Measurements from ENCODE around the gene LGMN.
"Not testable (repeated sequence)": the region's sequence is repeated elsewhere in the genome, so short reads cannot be mapped to it uniquely, and the experiment has no call there.

The LGMN gene

DNA sequence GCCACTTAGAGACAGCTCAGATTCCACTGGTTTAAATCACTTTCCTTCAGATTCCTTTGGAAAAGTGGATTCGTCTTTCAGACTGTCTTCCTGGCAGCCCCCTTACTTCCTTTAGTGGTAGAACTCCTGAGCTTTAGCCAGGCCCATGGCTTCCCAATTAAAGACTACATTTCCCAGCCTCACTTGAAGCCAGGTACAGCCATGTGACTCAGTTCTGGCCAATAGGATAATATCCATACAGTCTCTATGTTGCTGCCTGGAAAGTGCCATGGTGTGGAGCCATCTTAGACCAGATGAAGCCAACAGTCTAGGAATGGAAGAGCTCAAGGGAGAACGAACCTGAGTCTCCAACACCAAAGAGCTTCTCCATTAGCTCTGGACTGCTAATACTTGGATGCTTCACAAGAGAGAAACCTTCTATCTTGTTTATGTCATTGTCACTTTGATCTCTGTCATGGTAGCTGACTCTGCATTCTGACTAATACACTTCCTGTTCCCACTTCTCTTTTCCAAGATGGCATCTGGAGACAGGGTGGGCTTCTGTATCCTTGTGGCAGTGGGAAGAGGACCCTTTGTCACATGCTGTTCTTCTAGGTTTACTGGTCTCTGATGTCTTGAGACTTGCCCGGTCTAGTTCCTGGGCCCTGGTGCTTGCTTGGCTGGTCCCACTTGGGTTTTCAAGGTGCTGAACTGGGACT is 30.6 kb upstream of the LGMN start:
- H3K27me3 ChIP-seq (replicated peaks in 2 of 5; ENCODE audit: control insufficient read depth in 4 of 5, insufficient read depth in 5 of 5, low read length in 4 of 5); DNase-seq; H3K27ac ChIP-seq (ENCODE audit: insufficient read depth in 1 of 2, low read depth in 1 of 2, low read length in 2 of 2, poor library complexity in 1 of 2, severe bottlenecking in 2 of 2); H3K36me3 ChIP-seq (ENCODE audit: control insufficient read depth in 4 of 4, insufficient read depth in 4 of 4, low read length in 3 of 4); H3K9me3 ChIP-seq (ENCODE audit: control extremely low read depth in 1 of 5, control insufficient read depth in 4 of 5, insufficient read depth in 2 of 5, low read depth in 1 of 5, low read length in 4 of 5); H3K4me1 ChIP-seq (ENCODE audit: control extremely low read depth in 1 of 4, control insufficient read depth in 4 of 4, insufficient read depth in 4 of 4, low read length in 3 of 4); H3K4me3 ChIP-seq (ENCODE audit: control insufficient read depth in 1 of 7, extremely low read depth in 1 of 7, insufficient read depth in 4 of 7, low read depth in 2 of 7, low read length in 6 of 7); POLR2A ChIA-PET: not testable (repeated sequence)
- CTCF ChIA-PET = interaction anchor here (0.6 to 17.1 kb wide), 2 partner anchors 31 to 64 kb away, joined by 3 to 317 read pairs; partner anchors contain the start of gene LGMN
- WGBS (ENCODE audit: insufficient coverage) = no CpG with 5 or more reads among the region's 3 CpGs

DNA sequence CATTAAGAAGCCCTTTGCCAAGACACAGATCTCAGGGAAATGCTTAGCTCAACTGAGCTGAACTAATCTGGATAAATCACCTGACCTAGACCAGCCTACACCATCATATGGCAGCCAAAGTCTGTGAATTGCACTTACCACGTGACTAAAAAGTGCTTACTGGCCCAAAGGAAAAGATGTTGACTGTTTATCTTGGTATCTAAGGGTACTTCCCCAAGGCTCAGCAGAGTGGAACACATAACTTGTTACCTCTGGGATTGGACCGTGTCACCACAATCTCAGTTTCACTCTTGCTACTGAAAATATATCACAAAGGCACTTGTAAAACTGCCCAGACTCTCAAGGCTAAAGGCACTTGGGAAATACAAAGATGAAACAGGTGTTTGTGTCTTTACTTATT is 26.9 kb upstream of the LGMN start:
- H3K27me3 ChIP-seq (replicated peaks in 2 of 5; ENCODE audit: control insufficient read depth in 4 of 5, insufficient read depth in 5 of 5, low read length in 4 of 5); H3K4me1 ChIP-seq (ENCODE audit: control extremely low read depth in 1 of 4, control insufficient read depth in 4 of 4, insufficient read depth in 4 of 4, low read length in 3 of 4); POLR2A ChIA-PET; H3K36me3 ChIP-seq (ENCODE audit: control insufficient read depth in 4 of 4, insufficient read depth in 4 of 4, low read length in 3 of 4); H3K9me3 ChIP-seq (ENCODE audit: control extremely low read depth in 1 of 5, control insufficient read depth in 4 of 5, insufficient read depth in 2 of 5, low read depth in 1 of 5, low read length in 4 of 5); H3K4me3 ChIP-seq (ENCODE audit: control insufficient read depth in 1 of 7, extremely low read depth in 1 of 7, insufficient read depth in 4 of 7, low read depth in 2 of 7, low read length in 6 of 7); H3K27ac ChIP-seq (ENCODE audit: insufficient read depth in 1 of 2, low read depth in 1 of 2, low read length in 2 of 2, poor library complexity in 1 of 2, severe bottlenecking in 2 of 2): not testable (repeated sequence)
- WGBS (ENCODE audit: insufficient coverage) = no CpG with 5 or more reads among the region's 2 CpGs
- peak in 2 of 3 donors; percentile 63 to 76 for DNase-seq
- CTCF ChIA-PET = interaction anchor here (1.2 to 1.8 kb wide), 3 partner anchors 49 to 89 kb away, joined by 3 to 7 read pairs (median 3); no protein-coding TSS in a partner anchor

- Histone ChIP-seq H3K27ac (ENCODE audit: insufficient read depth in 1 of 2, low read depth in 1 of 2, low read length in 2 of 2, poor library complexity in 1 of 2, severe bottlenecking in 2 of 2) (no peak overlapping the region), H3K36me3 (ENCODE audit: control insufficient read depth in 4 of 4, insufficient read depth in 4 of 4, low read length in 3 of 4) (no peaks in the 10 kb centered on the region), H3K9me3 (ENCODE audit: control extremely low read depth in 1 of 5, control insufficient read depth in 4 of 5, insufficient read depth in 2 of 5, low read depth in 1 of 5, low read length in 4 of 5) (no peaks in the 10 kb centered on the region), H3K27me3 (replicated peaks in 2 of 5; ENCODE audit: control insufficient read depth in 4 of 5, insufficient read depth in 5 of 5, low read length in 4 of 5) (no peaks in the 10 kb centered on the region), H3K4me1 (ENCODE audit: control extremely low read depth in 1 of 4, control insufficient read depth in 4 of 4, insufficient read depth in 4 of 4, low read length in 3 of 4) (peaks cover 0 to 8% (median 3%) of the 10 kb centered on the region in 4 experiments), H3K4me3 (ENCODE audit: control insufficient read depth in 1 of 7, extremely low read depth in 1 of 7, insufficient read depth in 4 of 7, low read depth in 2 of 7, low read length in 6 of 7) (no peak overlapping the region)
- POLR2A ChIA-PET = no interaction called here
- no peak for DNase-seq
- CTCF ChIA-PET = interaction anchor here (1.2 kb wide), 1 partner anchor 89 kb away, joined by 3 read pairs; no protein-coding TSS in a partner anchor
- WGBS (ENCODE audit: insufficient coverage) = 95% methylated on average over 2 of the region's 8 CpGs
Observed at GRCh38 chr14:92774572-92774971, 26.1 kb upstream of the LGMN start.

DNA sequence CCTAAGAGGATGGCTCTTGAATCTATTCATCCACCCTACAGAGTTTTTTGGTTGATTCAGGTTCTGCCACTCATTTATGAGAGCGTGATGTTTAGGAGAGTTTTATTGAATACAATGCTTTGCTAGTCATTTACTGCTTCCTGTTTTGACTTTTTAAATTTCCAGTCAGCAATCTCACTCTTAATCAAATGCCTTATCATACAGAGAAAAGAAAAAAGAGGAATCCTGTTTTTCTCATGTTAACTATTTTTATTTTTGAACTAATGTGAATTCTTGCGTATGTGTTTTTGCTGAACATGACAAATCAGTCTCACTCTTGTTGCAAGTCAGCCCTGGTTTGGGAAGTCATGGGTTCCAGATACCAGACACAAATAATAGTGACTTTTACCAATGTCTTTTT is 22.1 kb upstream of the LGMN start:
- WGBS (ENCODE audit: insufficient coverage) = no CpG with 5 or more reads among the region's 2 CpGs
- POLR2A ChIA-PET = no interaction called here
- H3K36me3 ChIP-seq (ENCODE audit: control insufficient read depth in 4 of 4, insufficient read depth in 4 of 4, low read length in 3 of 4) = no peaks in the 10 kb centered on the region
- no peak for DNase-seq
- no peaks in the 10 kb centered on the region for H3K9me3 ChIP-seq (ENCODE audit: control extremely low read depth in 1 of 5, control insufficient read depth in 4 of 5, insufficient read depth in 2 of 5, low read depth in 1 of 5, low read length in 4 of 5)
- CTCF ChIA-PET = no interaction called here
- H3K27ac ChIP-seq (ENCODE audit: insufficient read depth in 1 of 2, low read depth in 1 of 2, low read length in 2 of 2, poor library complexity in 1 of 2, severe bottlenecking in 2 of 2) = no peak overlapping the region
- H3K4me3 ChIP-seq (ENCODE audit: control insufficient read depth in 1 of 7, extremely low read depth in 1 of 7, insufficient read depth in 4 of 7, low read depth in 2 of 7, low read length in 6 of 7) = no peak overlapping the region
- H3K4me1 ChIP-seq (ENCODE audit: control extremely low read depth in 1 of 4, control insufficient read depth in 4 of 4, insufficient read depth in 4 of 4, low read length in 3 of 4) = peaks cover 0 to 8% (median 3%) of the 10 kb centered on the region in 4 experiments
- H3K27me3 ChIP-seq (replicated peaks in 2 of 5; ENCODE audit: control insufficient read depth in 4 of 5, insufficient read depth in 5 of 5, low read length in 4 of 5) = no peaks in the 10 kb centered on the region

GRCh38 chr14:92768795-92769194 is 20.4 kb upstream of the LGMN start:
- WGBS (ENCODE audit: insufficient coverage) = 100% methylated on average over 2 of the region's 5 CpGs
- Histone ChIP-seq H3K4me1 (ENCODE audit: control extremely low read depth in 1 of 4, control insufficient read depth in 4 of 4, insufficient read depth in 4 of 4, low read length in 3 of 4) (peaks cover 0 to 3% (median 0%) of the 10 kb centered on the region in 4 experiments), H3K4me3 (ENCODE audit: control insufficient read depth in 1 of 7, extremely low read depth in 1 of 7, insufficient read depth in 4 of 7, low read depth in 2 of 7, low read length in 6 of 7) (no peak overlapping the region), H3K27ac (ENCODE audit: insufficient read depth in 1 of 2, low read depth in 1 of 2, low read length in 2 of 2, poor library complexity in 1 of 2, severe bottlenecking in 2 of 2) (no peak overlapping the region), H3K9me3 (ENCODE audit: control extremely low read depth in 1 of 5, control insufficient read depth in 4 of 5, insufficient read depth in 2 of 5, low read depth in 1 of 5, low read length in 4 of 5) (no peaks in the 10 kb centered on the region), H3K27me3 (replicated peaks in 2 of 5; ENCODE audit: control insufficient read depth in 4 of 5, insufficient read depth in 5 of 5, low read length in 4 of 5) (no peaks in the 10 kb centered on the region), H3K36me3 (ENCODE audit: control insufficient read depth in 4 of 4, insufficient read depth in 4 of 4, low read length in 3 of 4) (no peaks in the 10 kb centered on the region)
- POLR2A ChIA-PET = no interaction called here
- DNase-seq = no peak
- CTCF ChIA-PET = interaction anchor here (1.0 to 2.1 kb wide), 3 partner anchors 14 to 78 kb away, joined by 3 to 10 read pairs (median 4); no protein-coding TSS in a partner anchor

- not testable (repeated sequence) for H3K27me3 ChIP-seq (replicated peaks in 2 of 5; ENCODE audit: control insufficient read depth in 4 of 5, insufficient read depth in 5 of 5, low read length in 4 of 5); H3K27ac ChIP-seq (ENCODE audit: insufficient read depth in 1 of 2, low read depth in 1 of 2, low read length in 2 of 2, poor library complexity in 1 of 2, severe bottlenecking in 2 of 2); H3K4me3 ChIP-seq (ENCODE audit: control insufficient read depth in 1 of 7, extremely low read depth in 1 of 7, insufficient read depth in 4 of 7, low read depth in 2 of 7, low read length in 6 of 7); H3K36me3 ChIP-seq (ENCODE audit: control insufficient read depth in 4 of 4, insufficient read depth in 4 of 4, low read length in 3 of 4); H3K9me3 ChIP-seq (ENCODE audit: control extremely low read depth in 1 of 5, control insufficient read depth in 4 of 5, insufficient read depth in 2 of 5, low read depth in 1 of 5, low read length in 4 of 5); H3K4me1 ChIP-seq (ENCODE audit: control extremely low read depth in 1 of 4, control insufficient read depth in 4 of 4, insufficient read depth in 4 of 4, low read length in 3 of 4)
- ChIA-PET CTCF (interaction anchor here (0.7 to 6.1 kb wide), 4 partner anchors 14 to 56 kb away, joined by 3 to 23 read pairs (median 7); no protein-coding TSS in a partner anchor), POLR2A (interaction anchor here (0.6 kb wide), 1 partner anchor 134 kb away, joined by 3 read pairs; no protein-coding TSS in a partner anchor)
- no CpG with 5 or more reads among the region's 1 CpG for WGBS (ENCODE audit: insufficient coverage)
- peak in 1 of 3 donors; percentile 63 for DNase-seq
Observed at GRCh38 chr14:92768236-92768635, 19.8 kb upstream of the LGMN start.

Measured in common myeloid progenitor, CD34-positive (primary cell).